Fibroblast of peridontal ligament (primary cell): ENCODE data around the gene RHEBL1.

ENCODE experiments used
- DNase-seq: peaks from one replicate; pipeline ENCODE4 v3.0.0-alpha.2; 2010; ENCODE audit errors: extremely low read depth

Gene RHEBL1

GRCh38 chr12:49054524-49054923 is 15.3 kb downstream of the RHEBL1 start:
- no peak for DNase-seq

- DNase-seq: no peak
These were observed 15.7 kb downstream of the RHEBL1 start for GRCh38 chr12:49054096-49054495.

- DNase-seq: no peak
These were observed 17.1 kb downstream of the RHEBL1 start for GRCh38 chr12:49052451-49053208.

GRCh38 chr12:49051777-49052438 is 17.9 kb downstream of the RHEBL1 start:
- no peak for DNase-seq

GRCh38 chr12:49051373-49051764 is 18.4 kb downstream of the RHEBL1 start:
- no peak for DNase-seq

- DNase-seq: no peak
These were observed 19.0 kb downstream of the RHEBL1 start for GRCh38 chr12:49050507-49051372.

GRCh38 chr12:49049566-49050224 is 20.1 kb downstream of the RHEBL1 start:
- DNase-seq: peak; percentile 27

GRCh38 chr12:49048953-49049352 is 20.8 kb downstream of the RHEBL1 start:
- DNase-seq: no peak

- DNase-seq: no peak
These were observed 23.5 kb downstream of the RHEBL1 start for GRCh38 chr12:49046129-49046895.

GRCh38 chr12:49044660-49045059 is 25.1 kb downstream of the RHEBL1 start:
- no peak for DNase-seq

GRCh38 chr12:49043856-49044258 is 25.9 kb downstream of the RHEBL1 start:
- DNase-seq: peak; percentile 44

GRCh38 chr12:49043241-49043640 is 26.5 kb downstream of the RHEBL1 start:
- no peak for DNase-seq

- no peak for DNase-seq
These were observed 27.8 kb downstream of the RHEBL1 start for GRCh38 chr12:49041881-49042484.

- no peak for DNase-seq
These were observed 28.5 kb downstream of the RHEBL1 start for GRCh38 chr12:49041036-49041880.

GRCh38 chr12:49040364-49040855 is 29.4 kb downstream of the RHEBL1 start:
- DNase-seq: no peak

GRCh38 chr12:49039421-49040363 is 30.1 kb downstream of the RHEBL1 start:
- DNase-seq: no peak

- DNase-seq: no peak
These were observed 31.4 kb downstream of the RHEBL1 start for GRCh38 chr12:49038291-49038955.

- no peak for DNase-seq
These were observed 31.9 kb downstream of the RHEBL1 start for GRCh38 chr12:49037947-49038237.
